Astrocyte (in vitro differentiated cells and primary cell): ENCODE results near the gene ALB.

Experiments
- CTCF ChIP-seq: IDR thresholded peaks from 2 replicates; pipeline ENCODE4 v1.5.1; 2011; ENCODE audit warnings: low read depth, mild to moderate bottlenecking, inconsistent platforms, low read length, moderate library complexity; ENCODE audit not compliant: insufficient read depth
- EZH2 ChIP-seq: IDR thresholded peaks from 2 replicates; pipeline ENCODE4 v1.6.1; 2012; ENCODE audit warnings: mild to moderate bottlenecking, low read length, inconsistent platforms; ENCODE audit not compliant: insufficient read depth

GRCh38 chr4:73451404-73451803 lies 47.3 kb downstream of the ALB start:
- TF ChIP-seq CTCF (no peak), EZH2 (no peak)
